ENCODE measurements around the gene ZNHIT3.

DNA sequence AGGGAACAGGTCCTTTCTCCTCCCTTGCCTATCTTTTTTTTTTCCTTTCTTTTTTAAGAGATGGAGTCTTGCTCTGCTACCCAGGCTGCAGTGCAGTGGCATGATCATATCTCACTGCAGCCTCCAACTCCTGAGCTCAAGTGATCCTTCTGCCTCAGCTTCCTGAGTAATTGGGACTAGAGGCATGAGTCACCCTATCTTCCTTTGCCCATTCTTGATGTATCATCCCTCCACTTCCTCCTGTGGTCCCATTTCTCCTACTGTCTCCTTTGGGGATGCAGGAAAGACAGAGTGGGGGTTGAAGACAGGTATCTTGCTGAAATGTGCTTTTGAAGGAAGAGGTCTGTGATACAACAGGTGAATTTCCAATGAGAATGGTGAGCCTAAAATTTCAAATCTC, 42.6 kb downstream of the ZNHIT3 start:
- TF ChIP-seq, protein P1, sequence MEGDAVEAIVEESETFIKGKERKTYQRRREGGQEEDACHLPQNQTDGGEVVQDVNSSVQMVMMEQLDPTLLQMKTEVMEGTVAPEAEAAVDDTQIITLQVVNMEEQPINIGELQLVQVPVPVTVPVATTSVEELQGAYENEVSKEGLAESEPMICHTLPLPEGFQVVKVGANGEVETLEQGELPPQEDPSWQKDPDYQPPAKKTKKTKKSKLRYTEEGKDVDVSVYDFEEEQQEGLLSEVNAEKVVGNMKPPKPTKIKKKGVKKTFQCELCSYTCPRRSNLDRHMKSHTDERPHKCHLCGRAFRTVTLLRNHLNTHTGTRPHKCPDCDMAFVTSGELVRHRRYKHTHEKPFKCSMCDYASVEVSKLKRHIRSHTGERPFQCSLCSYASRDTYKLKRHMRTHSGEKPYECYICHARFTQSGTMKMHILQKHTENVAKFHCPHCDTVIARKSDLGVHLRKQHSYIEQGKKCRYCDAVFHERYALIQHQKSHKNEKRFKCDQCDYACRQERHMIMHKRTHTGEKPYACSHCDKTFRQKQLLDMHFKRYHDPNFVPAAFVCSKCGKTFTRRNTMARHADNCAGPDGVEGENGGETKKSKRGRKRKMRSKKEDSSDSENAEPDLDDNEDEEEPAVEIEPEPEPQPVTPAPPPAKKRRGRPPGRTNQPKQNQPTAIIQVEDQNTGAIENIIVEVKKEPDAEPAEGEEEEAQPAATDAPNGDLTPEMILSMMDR (IDR thresholded peaks at IDR 0.05; ENCODE audit: insufficient read depth, low read length) = no peak
- TF ChIP-seq POLR2AphosphoS5 (IDR thresholded peaks at IDR 0.05; ENCODE audit: low read depth) (no peak), SPI1 (IDR thresholded peaks at IDR 0.05; ENCODE audit: borderline replicate concordance, low read depth) (no peak)

Data from HL-60 (cell line).